Measurements from ENCODE around the gene UBN1.
"Not testable (repeated sequence)": the region's sequence is repeated elsewhere in the genome, so short reads cannot be mapped to it uniquely, and the experiment has no call there.

UBN1 gene

GRCh38 chr16:4909825-4910224 lies 62.5 kb downstream of the UBN1 start:
- no peak for DNase-seq (ENCODE audit: low read depth)

DNA sequence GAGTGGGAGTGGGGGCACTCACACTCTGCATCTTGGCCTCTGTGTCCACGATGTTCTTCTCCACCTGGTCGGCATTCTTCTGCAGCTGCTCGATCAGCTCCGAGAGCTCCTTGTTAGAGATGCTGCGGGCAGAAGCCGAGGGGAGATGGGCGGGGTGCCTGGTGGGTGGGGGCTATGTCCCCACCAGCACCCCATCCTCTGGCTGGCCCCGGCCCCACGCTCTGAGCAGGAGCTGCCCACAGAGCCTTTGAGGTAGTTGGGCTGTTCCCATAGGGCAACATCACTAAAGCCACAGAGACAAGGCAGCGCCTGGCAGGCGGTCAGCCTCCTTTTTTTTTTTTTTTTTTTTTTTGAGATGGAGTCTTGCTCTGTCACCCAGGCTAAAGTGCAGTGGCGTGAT lies 63.5 kb downstream of the UBN1 start:
- DNase-seq (ENCODE audit: low read depth) = no peak

DNA sequence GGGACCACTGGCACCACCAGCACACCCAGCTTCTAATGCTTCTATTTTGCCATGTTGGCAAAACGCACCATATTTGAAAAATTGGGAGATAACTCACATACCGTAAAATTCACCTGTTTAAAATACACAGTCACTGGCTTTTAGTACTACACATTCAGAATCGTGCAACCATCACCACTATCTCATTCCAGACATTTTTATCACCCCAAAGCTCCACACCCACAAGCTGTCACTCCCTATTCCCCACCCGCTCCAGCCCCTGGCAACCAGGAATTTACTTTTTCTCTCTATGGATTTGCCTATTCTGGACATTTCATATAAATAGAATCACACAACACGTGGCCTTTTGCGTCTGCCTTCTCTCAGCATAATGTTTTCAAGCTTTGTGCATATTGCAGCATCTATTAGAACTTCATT lies 64.7 kb downstream of the UBN1 start:
- no peak for DNase-seq (ENCODE audit: low read depth)

GRCh38 chr16:4913130-4913773 lies 66.0 kb downstream of the UBN1 start:
- no peak for DNase-seq (ENCODE audit: low read depth)

DNA sequence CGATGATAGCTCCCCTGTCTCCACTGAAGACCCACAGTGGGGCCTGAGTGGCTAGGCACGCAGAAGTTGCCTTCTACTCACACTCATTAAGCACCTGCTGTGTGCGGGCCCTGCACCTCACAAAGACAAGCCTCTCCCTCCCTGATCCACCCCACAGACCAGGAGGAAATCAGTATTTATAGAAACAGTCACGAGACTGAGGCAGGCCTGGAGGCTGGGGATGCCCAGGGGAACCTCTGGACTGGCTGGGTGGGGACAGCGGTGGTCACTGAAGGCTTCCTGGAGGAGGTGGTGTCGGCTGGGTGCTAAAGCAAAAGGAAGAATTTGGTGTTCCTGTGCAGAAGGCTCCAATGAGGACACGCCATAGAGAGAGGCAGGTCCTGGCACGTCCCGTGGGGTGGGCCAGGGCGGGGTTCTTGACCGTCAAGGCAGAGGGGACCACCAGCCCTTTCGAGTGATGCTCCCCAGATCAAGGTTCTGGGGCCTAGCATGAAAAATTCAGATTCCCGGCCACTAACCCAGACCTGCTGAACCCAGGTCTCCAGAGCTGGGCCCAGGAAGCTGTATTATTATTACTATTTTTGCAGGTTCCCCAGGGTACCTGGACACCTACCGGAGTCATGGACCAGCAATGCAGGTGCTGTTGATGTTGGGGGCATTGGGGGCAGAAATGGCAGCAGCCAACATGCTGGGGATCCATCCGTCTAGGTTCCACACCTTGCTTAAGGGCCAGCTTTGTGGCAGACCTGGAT lies 66.7 kb downstream of the UBN1 start:
- DNase-seq (ENCODE audit: low read depth) = no peak

DNA sequence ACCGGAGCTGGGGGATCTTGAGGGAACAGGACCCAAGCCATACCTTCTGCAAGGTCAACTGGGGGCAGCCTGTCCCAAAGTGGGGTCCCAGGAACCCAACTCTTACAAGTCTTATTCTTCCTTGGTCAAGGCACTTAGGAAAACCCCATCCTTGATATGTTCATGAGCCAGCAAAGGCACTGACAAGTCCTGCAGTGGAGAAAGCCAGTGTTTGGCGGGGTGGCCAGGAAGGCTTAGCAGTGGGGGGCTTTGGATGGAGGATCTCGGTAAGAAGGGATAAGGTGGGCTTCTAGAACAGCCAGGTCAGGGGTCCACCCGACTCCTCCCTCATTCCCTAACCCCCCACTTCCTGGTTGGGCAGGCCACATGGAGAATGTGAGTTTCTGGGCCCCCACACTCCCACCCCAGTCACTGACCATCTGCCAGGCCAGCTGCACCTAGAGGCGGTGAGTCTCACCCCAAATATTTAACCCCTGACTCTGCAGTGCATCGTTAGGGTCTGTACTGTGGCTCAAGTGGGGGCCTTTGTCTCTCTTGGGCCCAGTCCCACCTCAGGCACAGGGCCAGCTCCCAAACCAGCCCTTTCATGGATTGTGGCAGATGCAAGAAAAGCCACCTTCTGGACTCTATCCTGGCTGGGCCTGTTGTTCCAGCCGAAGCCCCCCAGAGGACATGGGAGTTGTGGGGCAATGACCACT lies 67.4 kb downstream of the UBN1 start:
- no peak for DNase-seq (ENCODE audit: low read depth)

DNA sequence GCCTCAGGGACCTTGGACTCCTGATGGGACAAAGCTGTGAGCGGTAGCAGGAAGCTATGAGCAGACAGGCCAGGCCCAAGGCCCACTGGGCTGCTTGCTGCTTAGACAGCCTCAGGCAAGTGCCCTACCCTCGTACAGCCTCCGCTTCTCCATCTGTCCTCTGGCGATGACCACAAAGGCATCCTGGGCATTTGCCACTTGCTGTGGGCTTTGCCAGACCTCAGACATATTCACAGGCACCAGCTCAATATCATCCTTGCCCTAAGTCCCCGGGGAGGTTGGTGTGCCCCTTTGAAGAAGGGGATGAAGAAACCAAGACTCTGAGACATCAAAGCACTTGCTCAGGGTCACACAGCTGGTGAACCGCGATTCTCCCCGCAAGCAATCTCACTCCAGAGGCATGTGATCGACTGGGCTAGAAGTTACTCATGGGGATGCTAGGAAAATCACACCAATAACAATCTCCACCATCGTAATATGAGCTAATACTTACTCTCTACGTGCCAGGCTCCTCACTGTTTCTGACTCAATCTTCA lies 68.0 kb downstream of the UBN1 start:
- DNase-seq (ENCODE audit: low read depth) = no peak

DNA sequence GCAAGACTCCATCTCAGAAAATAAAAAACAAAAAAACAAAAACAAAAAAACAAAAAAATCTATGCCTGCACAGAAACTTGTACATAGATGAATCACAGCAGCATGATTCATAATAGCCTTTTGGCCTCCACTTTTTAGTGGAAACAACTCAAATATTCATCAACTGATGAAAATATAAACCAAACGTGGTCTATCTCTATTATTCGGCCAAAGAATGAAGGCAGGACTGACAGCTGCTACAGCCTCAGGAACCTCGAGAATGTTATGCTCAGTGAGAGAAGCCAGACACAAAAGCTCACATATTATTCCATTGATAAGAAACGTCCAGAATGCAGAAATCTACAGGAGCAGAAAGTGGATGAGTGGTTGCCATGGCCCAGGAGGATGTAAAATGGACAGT lies 69.8 kb downstream of the UBN1 start:
- DNase-seq (ENCODE audit: low read depth) = no peak

DNA sequence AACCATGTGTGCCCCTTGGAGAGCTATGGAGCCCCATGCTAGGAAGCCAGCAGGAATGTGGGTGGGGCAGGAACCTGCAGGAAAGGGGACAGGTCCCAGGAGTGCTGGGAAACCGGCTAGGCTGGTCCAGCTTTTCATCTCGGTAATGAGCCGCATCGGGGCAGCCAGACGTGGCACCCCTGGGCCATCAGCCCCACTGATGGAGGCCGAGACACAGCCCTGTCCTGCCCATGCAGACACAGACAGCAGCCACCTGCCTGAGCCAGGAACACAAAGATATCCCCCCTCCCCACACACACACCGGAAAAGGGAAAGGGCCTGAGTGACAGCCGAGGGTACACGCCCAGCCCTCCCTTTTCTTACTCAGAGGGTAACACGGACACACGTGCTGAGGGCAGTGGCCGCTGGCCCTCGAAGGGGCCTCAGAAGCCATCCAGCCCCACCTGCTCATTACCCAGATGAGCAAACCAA lies 71.5 kb downstream of the UBN1 start:
- DNase-seq (ENCODE audit: low read depth) = no peak

DNA sequence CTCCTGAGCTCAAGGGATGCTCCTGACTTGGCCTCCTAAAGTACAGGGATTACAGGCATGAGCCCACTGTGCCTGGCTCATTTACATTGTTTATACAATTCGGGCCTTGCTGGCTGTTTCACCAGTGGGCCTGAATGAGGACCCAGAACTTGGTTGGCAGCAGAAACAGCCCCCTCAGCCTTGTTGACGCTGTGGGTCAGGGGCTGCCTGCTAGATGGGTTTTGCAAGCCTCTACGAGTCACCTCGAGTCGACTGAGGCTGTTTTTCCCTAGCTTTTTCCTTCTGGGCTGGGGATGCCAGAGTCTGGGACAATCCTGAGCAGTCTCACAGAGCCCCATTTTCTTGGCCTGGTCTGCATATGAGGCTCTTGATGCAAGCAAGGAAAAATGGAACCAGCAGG lies 73.5 kb downstream of the UBN1 start:
- DNase-seq (ENCODE audit: low read depth) = no peak

DNA sequence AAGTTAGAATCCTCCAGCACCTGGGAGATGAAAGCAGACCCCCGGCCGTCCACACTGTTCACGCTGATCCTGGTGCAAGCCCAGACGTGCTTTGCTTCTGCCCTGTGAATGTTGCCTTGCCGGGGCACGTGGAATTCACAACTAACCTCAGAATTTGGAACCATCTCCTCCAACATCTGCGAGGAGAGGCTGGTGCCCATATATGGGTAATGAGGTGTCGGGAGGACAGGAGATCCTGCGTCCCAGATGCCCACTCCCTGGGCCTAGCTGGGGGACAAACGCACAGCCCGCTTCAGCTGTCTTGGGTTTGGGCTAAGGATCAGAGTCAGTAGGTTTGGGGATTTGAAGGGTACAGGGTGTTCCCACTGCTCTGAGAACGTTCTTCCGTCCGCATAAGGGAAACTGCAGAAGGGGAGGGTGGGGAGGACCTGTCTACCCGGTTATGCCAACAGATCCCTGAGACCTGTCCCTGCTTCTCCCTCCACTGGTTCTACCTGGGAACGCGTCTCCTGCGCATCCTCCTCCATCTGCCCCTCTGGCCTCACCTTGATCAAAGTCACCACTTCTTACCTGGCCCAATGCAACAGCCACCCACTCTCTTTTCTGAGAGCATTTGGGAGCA lies 75.6 kb downstream of the UBN1 start:
- no peak for DNase-seq (ENCODE audit: low read depth)

DNA sequence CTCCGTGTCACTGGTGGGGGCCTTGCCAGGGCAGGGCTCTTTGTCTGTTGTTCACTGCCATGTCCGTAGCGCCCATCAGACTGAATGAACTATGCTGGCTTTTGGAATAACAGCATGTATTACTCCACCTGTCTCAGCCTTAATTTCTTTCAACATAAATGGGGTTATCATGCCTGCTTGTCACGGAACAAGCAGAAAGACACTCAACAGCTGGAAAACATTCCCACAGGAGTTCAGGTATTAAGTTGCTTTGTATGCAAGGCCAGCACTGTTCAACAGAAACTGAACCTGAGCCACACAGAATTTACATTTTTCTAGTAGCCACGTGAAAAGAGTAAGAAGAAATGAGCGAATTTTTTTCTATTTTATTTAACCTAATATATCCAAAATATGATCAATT lies 76.6 kb downstream of the UBN1 start:
- no peak for DNase-seq (ENCODE audit: low read depth)

GRCh38 chr16:4924593-4925292 lies 77.5 kb downstream of the UBN1 start:
- DNase-seq (ENCODE audit: low read depth) = no peak

DNA sequence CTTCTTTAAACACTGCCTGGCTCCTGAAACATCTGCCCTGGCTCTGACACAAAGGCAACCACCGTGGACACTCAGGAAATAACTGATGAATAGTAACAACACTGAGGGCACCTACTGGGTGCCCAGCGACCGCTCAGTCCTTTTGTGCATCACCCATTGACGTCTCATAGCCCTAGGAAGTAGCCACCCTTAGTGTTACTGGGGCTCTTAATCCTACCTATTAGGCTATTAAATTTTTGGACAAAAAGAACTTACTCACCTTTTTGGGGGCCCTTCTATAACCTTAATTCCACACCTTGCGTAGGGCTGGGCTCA lies 78.0 kb downstream of the UBN1 start:
- DNase-seq (ENCODE audit: low read depth) = no peak

- no peak for DNase-seq (ENCODE audit: low read depth)
Measured at GRCh38 chr16:4925791-4926190, 78.5 kb downstream of the UBN1 start.

DNA sequence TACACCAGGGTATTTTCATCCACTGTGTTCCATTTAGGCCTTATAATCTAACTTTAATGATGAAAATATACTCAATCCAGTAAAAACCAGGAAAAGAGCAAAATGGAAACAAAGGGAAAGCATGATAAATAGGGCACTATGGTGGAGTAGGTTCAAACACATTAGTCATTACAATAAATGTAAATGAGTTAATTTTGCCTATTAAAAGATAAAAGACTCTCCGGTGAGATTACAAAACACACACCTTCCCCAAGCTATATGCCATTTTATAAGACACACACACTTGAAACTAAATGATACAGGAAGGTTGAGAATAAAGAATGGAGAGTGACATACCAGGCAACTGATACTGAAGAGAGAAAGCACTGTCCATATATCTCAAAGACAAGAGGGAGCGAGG lies 79.6 kb downstream of the UBN1 start:
- no peak for DNase-seq (ENCODE audit: low read depth)

DNA sequence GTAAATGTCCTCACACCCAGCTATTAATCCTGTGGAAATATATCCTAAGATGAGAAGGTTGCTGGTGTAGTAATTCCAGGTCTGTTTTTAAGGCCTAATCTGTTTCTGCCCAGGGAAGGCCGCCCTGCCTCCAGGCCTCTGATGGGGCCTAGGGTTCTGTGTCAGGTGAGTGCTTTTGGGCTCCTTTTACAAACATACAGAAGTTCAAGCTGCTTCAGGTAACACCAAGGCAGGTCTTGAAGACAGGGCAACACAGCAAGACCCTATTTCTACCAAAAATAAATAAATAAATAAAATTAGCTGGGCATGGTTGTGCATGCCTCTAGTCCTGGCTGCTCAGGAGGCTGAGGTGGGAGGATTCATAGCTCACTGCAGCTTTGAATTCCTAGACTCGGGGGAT lies 80.4 kb downstream of the UBN1 start:
- DNase-seq (ENCODE audit: low read depth) = no peak

DNA sequence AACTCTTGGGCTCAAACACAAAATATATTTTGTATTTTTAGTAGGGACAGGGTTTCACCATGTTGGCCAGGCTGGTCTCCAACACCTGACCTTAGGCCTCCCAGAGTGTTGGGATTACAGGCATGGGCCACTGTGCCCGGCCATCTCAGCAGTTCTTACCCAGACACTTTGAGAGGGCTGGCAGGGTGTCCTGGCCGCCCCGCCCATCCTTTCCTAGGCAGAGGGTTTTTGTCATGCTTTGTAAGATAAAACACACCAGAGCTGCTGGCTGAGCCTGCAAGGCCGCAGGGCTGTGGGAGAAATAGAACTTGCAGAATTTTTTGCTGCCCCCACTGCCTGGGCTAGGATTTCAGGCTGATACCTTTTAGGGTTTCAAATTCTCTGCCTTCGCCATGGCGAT lies 80.9 kb downstream of the UBN1 start:
- no peak for DNase-seq (ENCODE audit: low read depth)

DNA sequence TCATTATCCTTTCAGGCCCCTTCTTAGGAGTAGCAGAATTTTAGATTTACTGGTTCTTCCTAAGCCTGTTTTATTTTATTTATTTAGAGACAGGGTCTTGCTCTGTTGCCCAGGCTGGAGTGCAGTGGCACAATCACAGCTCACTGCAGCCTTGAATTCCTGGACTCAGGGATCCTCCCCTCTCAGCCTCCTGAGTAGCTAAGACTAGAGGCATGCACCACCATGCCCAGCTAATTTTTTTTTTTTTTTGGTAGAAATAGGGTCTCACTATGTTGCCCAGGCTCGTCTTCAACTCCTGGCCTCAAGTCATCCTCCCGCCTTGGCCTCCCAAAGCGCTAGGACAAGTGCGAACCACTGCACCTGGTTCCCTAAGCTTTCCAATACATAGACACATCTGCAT lies 82.3 kb downstream of the UBN1 start:
- DNase-seq (ENCODE audit: low read depth) = not testable (repeated sequence)

GRCh38 chr16:4931381-4931780 lies 84.1 kb downstream of the UBN1 start:
- no peak for DNase-seq (ENCODE audit: low read depth)
